Activated naive CD8-positive, alpha-beta T cell treated with anti-CD3 and anti-CD28 coated beads, Interleukin-2, amount 50 U/mL, for 24 hours (primary cell): ENCODE measurements around the gene NLK.

Experiments
- ATAC-seq: fragments of 150-1000 bp; cut with Tn5 transposase; one replicate; pipeline ENCODE4 v1.10.0; 2021
- DNase-seq: peaks from one replicate; pipeline ENCODE4 v3.0.0; 2021
- H3K27ac Mint-ChIP-seq: one replicate; pipeline ENCODE4 v1.8.0; 2021; ENCODE audit warnings: mild to moderate bottlenecking, mixed read lengths
- H3K27me3 Mint-ChIP-seq: one replicate; pipeline ENCODE4 v1.8.0; 2021; ENCODE audit warnings: mixed read lengths
- H3K36me3 Mint-ChIP-seq: one replicate; pipeline ENCODE4 v1.8.0; 2021; ENCODE audit warnings: low read depth, mixed read lengths
- H3K4me1 Mint-ChIP-seq: one replicate; pipeline ENCODE4 v1.8.0; 2021; ENCODE audit warnings: mixed read lengths
- H3K4me3 Mint-ChIP-seq: one replicate; pipeline ENCODE4 v1.8.0; 2021; ENCODE audit warnings: mild to moderate bottlenecking, moderate library complexity, mixed read lengths
- H3K9me3 Mint-ChIP-seq: one replicate; pipeline ENCODE4 v1.8.0; 2021; ENCODE audit warnings: mixed read lengths

Gene NLK

DNA sequence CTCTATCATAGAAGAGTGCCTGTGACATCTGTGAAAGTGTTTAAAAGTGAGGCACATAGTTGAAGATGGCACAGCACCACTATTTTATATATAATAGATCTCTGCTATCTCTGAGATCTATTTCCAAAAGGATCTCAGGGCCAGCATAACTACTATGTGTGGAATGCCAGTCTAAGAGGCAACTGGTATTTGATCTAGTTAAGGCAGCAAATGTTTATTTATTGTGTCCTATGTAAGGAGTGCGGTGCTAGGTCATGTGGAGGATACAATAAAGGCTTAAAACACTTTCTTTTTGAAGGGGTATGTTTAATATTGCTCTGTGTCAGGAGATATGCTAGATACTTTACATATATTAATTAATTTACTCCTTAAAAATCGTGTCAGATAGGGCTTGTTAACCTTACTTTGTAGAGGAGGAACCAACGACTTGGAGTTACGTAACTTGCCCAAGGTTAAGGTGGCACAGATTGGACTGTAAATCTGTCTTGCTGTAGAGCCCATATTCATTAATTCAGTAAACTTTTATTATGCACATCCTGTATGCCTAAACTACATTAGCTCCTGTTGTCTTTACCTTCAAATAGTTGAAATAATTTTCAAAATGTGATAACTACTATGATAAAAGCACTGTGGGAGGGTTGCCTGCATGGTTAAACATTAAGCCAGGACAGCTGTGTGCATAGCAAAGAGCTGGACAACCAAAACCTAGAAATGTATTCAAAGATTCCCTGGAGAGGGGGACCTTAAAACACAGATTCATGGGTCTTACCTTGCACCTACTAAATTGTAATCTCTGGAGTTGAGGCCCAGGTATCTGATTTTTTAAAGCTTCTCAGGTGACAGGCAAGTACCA lies 83.3 kb downstream of the NLK start:
- Mint-ChIP-seq H3K9me3 (no peaks in the 10 kb centered on the region), H3K36me3 (peaks cover 10% of the 10 kb centered on the region), H3K4me1 (no peaks in the 10 kb centered on the region), H3K27ac (no peak overlapping the region), H3K27me3 (no peaks in the 10 kb centered on the region), H3K4me3 (no peak overlapping the region)
- no peak for ATAC-seq
- no peak for DNase-seq

DNA sequence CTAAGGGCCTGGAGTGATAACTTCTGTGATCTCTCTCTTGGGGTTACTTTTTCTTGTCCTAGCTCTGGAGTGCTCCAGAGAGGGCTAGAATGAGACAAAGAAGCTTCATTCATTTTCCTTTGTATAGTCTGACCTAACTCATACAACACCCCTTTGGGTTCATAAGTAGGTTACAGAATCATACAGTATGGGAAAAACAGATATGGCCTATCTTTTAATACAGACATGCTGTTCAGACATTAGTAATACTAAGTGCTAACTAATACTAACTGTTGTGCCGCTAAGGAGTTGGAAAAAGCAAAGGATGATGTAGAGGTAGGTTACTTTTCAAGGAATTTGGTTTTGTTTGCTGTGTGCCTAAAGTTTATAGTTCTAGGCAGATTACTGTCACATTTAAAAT lies 84.7 kb downstream of the NLK start:
- no peak for DNase-seq
- Mint-ChIP-seq H3K36me3 (peaks cover 12% of the 10 kb centered on the region), H3K4me3 (no peak overlapping the region), H3K9me3 (no peaks in the 10 kb centered on the region), H3K4me1 (no peaks in the 10 kb centered on the region), H3K27ac (no peak overlapping the region), H3K27me3 (no peaks in the 10 kb centered on the region)
- ATAC-seq, result no peak

- Mint-ChIP-seq H3K36me3 (peaks cover 10% of the 10 kb centered on the region), H3K27me3 (no peaks in the 10 kb centered on the region), H3K9me3 (no peaks in the 10 kb centered on the region), H3K27ac (no peak overlapping the region), H3K4me3 (no peak overlapping the region), H3K4me1 (peaks cover 8% of the 10 kb centered on the region)
- ATAC-seq (no peak), DNase-seq (no peak)
These were observed 86.3 kb downstream of the NLK start for GRCh38 chr17:28128779-28129178.

DNA sequence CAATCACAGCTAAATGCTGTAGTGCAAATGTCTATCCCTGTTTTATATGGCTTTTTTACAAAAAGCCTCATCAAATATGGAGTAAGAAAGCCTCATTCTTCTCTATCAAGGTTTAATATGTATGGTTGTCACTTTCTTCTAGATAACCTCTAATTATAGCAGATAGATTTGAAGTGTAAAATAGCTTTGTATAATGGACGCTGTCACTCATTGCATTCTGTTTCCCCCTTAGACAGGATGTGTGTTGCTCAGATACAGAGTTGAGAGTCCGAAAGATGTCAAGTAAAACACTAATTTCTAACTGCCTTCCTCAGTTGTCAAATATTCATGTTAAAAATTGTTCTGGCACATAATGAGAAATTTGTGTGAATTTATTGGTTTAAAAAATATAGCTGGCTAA lies 88.0 kb downstream of the NLK start:
- Mint-ChIP-seq H3K9me3 (no peaks in the 10 kb centered on the region), H3K4me3 (no peak overlapping the region), H3K27ac (no peak overlapping the region), H3K36me3 (peaks cover 10% of the 10 kb centered on the region), H3K4me1 (peaks cover 8% of the 10 kb centered on the region), H3K27me3 (no peaks in the 10 kb centered on the region)
- ATAC-seq (no peak), DNase-seq (no peak)

GRCh38 chr17:28131599-28131998 lies 89.1 kb downstream of the NLK start:
- DNase-seq (no peak), ATAC-seq (no peak)
- Mint-ChIP-seq H3K27me3 (no peaks in the 10 kb centered on the region), H3K36me3 (peaks cover 10% of the 10 kb centered on the region), H3K27ac (no peak overlapping the region), H3K4me1 (peaks cover 8% of the 10 kb centered on the region), H3K9me3 (no peaks in the 10 kb centered on the region), H3K4me3 (no peak overlapping the region)

DNA sequence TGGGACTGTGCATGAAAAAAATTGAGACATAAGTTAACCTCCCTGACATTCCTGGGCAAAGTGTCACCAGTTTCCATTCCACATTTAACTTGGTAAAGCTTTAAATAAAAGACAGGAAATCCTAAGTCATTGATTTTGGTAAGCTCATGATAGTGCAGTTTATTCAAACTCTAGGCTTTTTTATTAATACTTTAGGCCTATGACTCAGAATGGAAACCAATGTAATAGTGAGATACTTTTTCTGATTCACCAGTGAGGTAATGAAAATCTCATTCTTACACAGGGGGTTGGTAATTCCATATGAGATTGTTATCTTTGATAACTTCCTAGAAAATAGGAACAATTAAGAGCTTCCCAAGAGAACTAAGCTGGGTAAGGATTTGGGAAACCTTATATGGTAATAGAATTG lies 91.1 kb downstream of the NLK start:
- DNase-seq (no peak), ATAC-seq (peak; percentile 61)
- H3K27me3 Mint-ChIP-seq, result no peaks in the 10 kb centered on the region
- no peak overlapping the region for H3K4me3 Mint-ChIP-seq
- peaks cover 8% of the 10 kb centered on the region for H3K4me1 Mint-ChIP-seq
- H3K27ac Mint-ChIP-seq, result no peak overlapping the region
- no peaks in the 10 kb centered on the region for H3K9me3 Mint-ChIP-seq
- peaks cover 10% of the 10 kb centered on the region for H3K36me3 Mint-ChIP-seq

- Mint-ChIP-seq H3K27ac (no peak overlapping the region), H3K36me3 (peaks cover 10% of the 10 kb centered on the region), H3K27me3 (no peaks in the 10 kb centered on the region), H3K9me3 (no peaks in the 10 kb centered on the region), H3K4me1 (peaks cover 8% of the 10 kb centered on the region), H3K4me3 (no peak overlapping the region)
- DNase-seq (no peak), ATAC-seq (no peak)
These were observed 94.4 kb downstream of the NLK start for GRCh38 chr17:28136923-28137322.

DNA sequence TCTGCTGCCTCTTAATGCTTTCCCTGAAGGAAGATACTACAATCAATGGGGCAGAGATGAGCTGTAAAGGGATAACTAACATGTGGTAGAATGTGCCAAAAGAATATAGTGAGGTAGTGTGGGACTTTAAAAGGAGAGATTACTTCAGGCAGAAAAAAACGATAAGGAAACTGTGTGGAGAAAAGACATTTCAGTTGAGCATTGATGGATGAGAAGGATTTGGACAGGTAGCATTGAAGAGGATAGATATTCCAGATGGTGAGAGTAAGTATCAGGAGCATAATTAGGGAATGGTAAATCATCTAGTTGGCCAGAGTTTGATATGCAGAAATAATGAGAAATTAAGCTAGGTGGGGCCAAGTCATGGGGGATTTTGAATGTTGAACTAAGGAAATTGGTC lies 97.3 kb downstream of the NLK start:
- H3K36me3 Mint-ChIP-seq, result peaks cover 9% of the 10 kb centered on the region
- no peaks in the 10 kb centered on the region for H3K9me3 Mint-ChIP-seq
- no peak overlapping the region for H3K27ac Mint-ChIP-seq
- no peak overlapping the region for H3K4me3 Mint-ChIP-seq
- DNase-seq (no peak), ATAC-seq (no peak)
- H3K4me1 Mint-ChIP-seq, result no peaks in the 10 kb centered on the region
- no peaks in the 10 kb centered on the region for H3K27me3 Mint-ChIP-seq

- no peaks in the 10 kb centered on the region for H3K9me3 Mint-ChIP-seq
- no peaks in the 10 kb centered on the region for H3K4me1 Mint-ChIP-seq
- H3K36me3 Mint-ChIP-seq, result peaks cover 9% of the 10 kb centered on the region
- ATAC-seq (no peak), DNase-seq (no peak)
- no peak overlapping the region for H3K27ac Mint-ChIP-seq
- H3K4me3 Mint-ChIP-seq, result no peak overlapping the region
- H3K27me3 Mint-ChIP-seq, result no peaks in the 10 kb centered on the region
These were observed 98.8 kb downstream of the NLK start for GRCh38 chr17:28141313-28141712.

DNA sequence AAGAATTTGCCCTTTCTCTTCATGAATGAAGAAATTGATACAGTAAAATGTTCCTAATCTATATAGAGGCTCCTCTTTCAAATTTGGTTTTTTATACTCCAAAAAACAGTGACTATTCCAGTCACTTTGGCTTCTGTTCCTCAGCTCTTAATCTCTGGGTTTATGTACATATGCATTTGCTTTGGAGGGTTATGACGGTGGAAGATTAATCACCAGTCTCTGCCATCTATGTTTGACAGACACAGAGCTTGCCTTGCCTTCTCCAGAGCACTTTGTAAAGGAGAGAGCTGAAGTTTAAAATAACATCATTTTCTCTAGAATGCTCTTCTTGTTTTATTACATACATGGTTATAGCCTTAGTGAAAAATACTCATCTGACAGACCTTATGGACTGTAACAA lies 99.3 kb downstream of the NLK start:
- ATAC-seq, result no peak
- peaks cover 9% of the 10 kb centered on the region for H3K36me3 Mint-ChIP-seq
- H3K9me3 Mint-ChIP-seq, result no peaks in the 10 kb centered on the region
- H3K27ac Mint-ChIP-seq, result no peak overlapping the region
- H3K27me3 Mint-ChIP-seq, result no peaks in the 10 kb centered on the region
- no peak for DNase-seq
- H3K4me3 Mint-ChIP-seq, result no peak overlapping the region
- no peaks in the 10 kb centered on the region for H3K4me1 Mint-ChIP-seq

DNA sequence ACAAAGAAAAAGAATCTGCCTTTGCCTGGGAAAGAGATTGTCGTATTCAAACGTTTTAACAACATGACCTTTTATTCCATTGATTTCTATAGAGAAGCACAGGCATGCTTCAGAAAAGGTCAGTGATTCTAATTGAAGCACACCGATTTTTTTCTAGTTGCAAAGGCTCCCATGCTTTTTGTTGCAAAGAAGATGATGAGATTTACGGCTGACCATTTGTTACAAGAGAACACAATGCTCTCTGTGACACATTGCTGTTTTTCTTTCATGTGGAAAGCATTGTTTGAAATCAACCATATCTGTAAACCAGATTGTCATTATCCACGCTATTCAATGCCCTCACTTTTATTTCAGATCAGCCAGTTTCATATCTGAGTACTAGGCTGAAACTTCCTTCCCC lies 99.8 kb downstream of the NLK start:
- ATAC-seq, result no peak
- Mint-ChIP-seq H3K9me3 (no peaks in the 10 kb centered on the region), H3K27me3 (no peaks in the 10 kb centered on the region), H3K36me3 (peaks cover 9% of the 10 kb centered on the region), H3K4me1 (no peaks in the 10 kb centered on the region), H3K4me3 (no peak overlapping the region), H3K27ac (no peak overlapping the region)
- DNase-seq, result no peak

DNA sequence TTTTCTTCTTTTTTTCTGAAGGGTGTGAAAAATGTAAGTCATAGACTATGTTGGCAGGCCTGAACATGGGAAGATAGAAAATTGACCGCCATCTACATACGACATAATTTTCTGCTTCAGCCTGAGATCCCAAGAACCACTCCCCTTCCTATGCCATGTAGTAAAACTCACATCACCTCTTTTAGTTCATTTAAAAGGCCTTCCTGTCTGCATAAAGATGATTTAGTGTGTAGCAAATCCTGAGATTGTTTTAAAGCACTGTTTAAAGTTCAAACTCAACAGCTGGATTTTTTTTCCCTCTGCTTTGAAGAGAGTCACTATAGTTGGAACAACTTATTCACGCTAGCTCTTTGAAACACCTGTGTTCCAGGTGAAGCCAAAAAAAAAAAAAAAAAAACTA lies 101.5 kb downstream of the NLK start:
- ATAC-seq (no peak), DNase-seq (no peak)
- Mint-ChIP-seq H3K27me3 (no peaks in the 10 kb centered on the region), H3K27ac (no peak overlapping the region), H3K36me3 (peaks cover 9% of the 10 kb centered on the region), H3K9me3 (no peaks in the 10 kb centered on the region), H3K4me3 (no peak overlapping the region), H3K4me1 (no peaks in the 10 kb centered on the region)

DNA sequence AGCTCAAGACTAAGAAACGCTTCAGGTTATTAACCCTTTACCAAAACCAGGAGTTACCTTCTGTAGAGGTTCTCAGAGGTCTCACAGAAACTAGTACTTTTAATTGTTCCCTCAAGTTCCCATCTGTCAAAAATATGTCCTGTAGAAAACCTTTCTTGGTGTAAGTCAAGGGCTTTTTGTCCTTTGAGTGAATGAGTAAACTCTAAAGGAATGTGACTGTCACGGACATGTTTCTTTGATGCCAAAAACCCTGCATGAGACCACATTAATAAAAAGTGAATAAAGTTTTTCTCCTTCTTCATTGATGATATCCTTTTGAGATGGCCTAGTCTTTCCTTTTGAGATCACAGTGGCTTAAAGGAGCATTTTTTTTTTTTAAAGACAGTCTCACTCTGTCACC lies 102.9 kb downstream of the NLK start:
- DNase-seq, result no peak
- H3K27ac Mint-ChIP-seq, result no peak overlapping the region
- H3K36me3 Mint-ChIP-seq, result peaks cover 9% of the 10 kb centered on the region
- H3K4me1 Mint-ChIP-seq, result no peaks in the 10 kb centered on the region
- H3K27me3 Mint-ChIP-seq, result no peaks in the 10 kb centered on the region
- H3K4me3 Mint-ChIP-seq, result no peak overlapping the region
- no peak for ATAC-seq
- no peaks in the 10 kb centered on the region for H3K9me3 Mint-ChIP-seq

GRCh38 chr17:28147017-28147416 lies 104.5 kb downstream of the NLK start:
- Mint-ChIP-seq H3K27ac (no peak overlapping the region), H3K36me3 (peaks cover 9% of the 10 kb centered on the region), H3K4me3 (no peak overlapping the region), H3K4me1 (no peaks in the 10 kb centered on the region), H3K9me3 (no peaks in the 10 kb centered on the region), H3K27me3 (no peaks in the 10 kb centered on the region)
- no peak for DNase-seq
- ATAC-seq, result no peak

GRCh38 chr17:28151001-28151400 lies 108.5 kb downstream of the NLK start:
- no peaks in the 10 kb centered on the region for H3K27me3 Mint-ChIP-seq
- DNase-seq, result no peak
- no peak overlapping the region for H3K4me3 Mint-ChIP-seq
- H3K27ac Mint-ChIP-seq, result no peak overlapping the region
- H3K4me1 Mint-ChIP-seq, result no peaks in the 10 kb centered on the region
- H3K36me3 Mint-ChIP-seq, result peaks cover 4% of the 10 kb centered on the region
- no peaks in the 10 kb centered on the region for H3K9me3 Mint-ChIP-seq
- no peak for ATAC-seq

DNA sequence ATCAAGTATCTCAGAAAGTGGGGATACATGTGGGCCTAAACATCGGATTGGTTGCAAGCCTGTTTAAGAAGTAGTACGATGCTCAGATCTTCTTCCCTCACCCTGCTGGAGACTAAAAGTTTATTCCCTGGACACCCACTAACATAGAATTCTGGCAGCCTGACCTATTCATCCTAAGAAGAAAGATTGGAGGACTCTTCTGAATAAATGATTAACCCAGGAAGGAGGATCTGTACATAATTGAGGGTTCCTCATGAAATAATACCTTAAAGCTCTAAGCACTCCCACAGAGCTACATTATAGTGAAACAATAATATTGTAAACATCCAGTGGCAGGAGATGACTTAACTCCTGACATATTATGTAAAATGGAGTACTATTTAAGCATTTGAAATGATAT lies 111.7 kb downstream of the NLK start:
- H3K36me3 Mint-ChIP-seq, result peaks cover 4% of the 10 kb centered on the region
- no peak overlapping the region for H3K4me3 Mint-ChIP-seq
- ATAC-seq (no peak), DNase-seq (no peak)
- no peaks in the 10 kb centered on the region for H3K4me1 Mint-ChIP-seq
- no peaks in the 10 kb centered on the region for H3K9me3 Mint-ChIP-seq
- no peak overlapping the region for H3K27ac Mint-ChIP-seq
- H3K27me3 Mint-ChIP-seq, result no peaks in the 10 kb centered on the region
